Hepatocyte (in vitro differentiated cells): ENCODE data around the gene PPM1G. TPM values are rescaled to one million over a fixed set of nuclear protein-coding genes. Genes with fewer than 3 reads are reported as not detected.

ENCODE experiments used
- DNase-seq: peaks from one replicate; pipeline ENCODE4 v3.0.0-alpha.2; 2016; ENCODE audit warnings: low spot score
- H2AFZ ChIP-seq: fragments of 200-600 bp; sonication (generic); 2 replicates; pipeline ENCODE4 v1.6.0; 2016; ENCODE audit warnings: antibody characterized with exemption, mild to moderate bottlenecking
- H3K27ac ChIP-seq: fragments of 200-600 bp; sonication (generic); 2 replicates; pipeline ENCODE4 v1.5.1; 2016; ENCODE audit warnings: mild to moderate bottlenecking
- H3K27me3 ChIP-seq: fragments of 200-600 bp; sonication (generic); 2 replicates; pipeline ENCODE4 v1.6.1; 2016
- H3K36me3 ChIP-seq: fragments of 200-600 bp; sonication (generic); replicated peaks from 2 replicates; pipeline ENCODE4 v1.5.1; 2016; ENCODE audit warnings: low read depth; ENCODE audit not compliant: insufficient read depth
- H3K4me1 ChIP-seq: fragments of 200-600 bp; sonication (generic); 2 replicates; pipeline ENCODE4 v1.5.1; 2016; ENCODE audit warnings: mild to moderate bottlenecking, moderate library complexity; ENCODE audit not compliant: insufficient read depth
- H3K4me2 ChIP-seq: fragments of 200-600 bp; sonication (generic); 2 replicates; pipeline ENCODE4 v1.6.0; 2016
- H3K4me3 ChIP-seq: fragments of 200-600 bp; sonication (generic); 2 replicates; pipeline ENCODE4 v1.5.1; 2016; ENCODE audit warnings: mild to moderate bottlenecking
- H3K79me2 ChIP-seq: fragments of 200-600 bp; sonication (generic); 2 replicates; pipeline ENCODE4 v1.6.0; 2017; ENCODE audit warnings: mild to moderate bottlenecking
- H3K9me2 ChIP-seq: fragments of 200-600 bp; sonication (generic); replicated peaks from 2 replicates; pipeline ENCODE4 v1.6.0; 2017; ENCODE audit warnings: mild to moderate bottlenecking; ENCODE audit not compliant: insufficient read depth
- H3K9me3 ChIP-seq: fragments of 200-600 bp; sonication (generic); 2 replicates; pipeline ENCODE4 v1.5.1; 2016; ENCODE audit warnings: low read depth, mild to moderate bottlenecking
- H4K20me1 ChIP-seq: fragments of 200-600 bp; sonication (generic); 2 replicates; pipeline ENCODE4 v1.6.0; 2016; ENCODE audit warnings: mild to moderate bottlenecking; ENCODE audit not compliant: insufficient read depth, poor library complexity, severe bottlenecking
- CTCF ChIP-seq: fragments of 200-600 bp; sonication (generic); IDR thresholded peaks from 2 replicates; pipeline ENCODE4 v1.5.1; 2016; ENCODE audit warnings: antibody characterized with exemption, mild to moderate bottlenecking; ENCODE audit not compliant: poor library complexity
- EZH2 ChIP-seq: fragments of 200-600 bp; sonication (generic); IDR thresholded peaks from 2 replicates; pipeline ENCODE4 v1.6.1; 2016; ENCODE audit warnings: antibody characterized with exemption, mild to moderate bottlenecking, borderline replicate concordance
- EZH2phosphoT487 ChIP-seq: fragments of 200-600 bp; sonication (generic); IDR thresholded peaks from one replicate; pipeline ENCODE4 v1.6.1; 2018; ENCODE audit warnings: antibody characterized with exemption, mild to moderate bottlenecking, low read depth, moderate library complexity; ENCODE audit not compliant: unreplicated experiment, severe bottlenecking
- whole genome bisulfite sequencing: methylation state at CpG from one replicate; pipeline ENCODE4 v1.1.6; 2016; ENCODE audit warnings: low lambda C conversion rate; ENCODE audit errors: missing lambda C conversion rate; 5-methylcytosine and 5-hydroxymethylcytosine counted together
- polyA plus RNA-seq: library from polyadenylated mRNA; unstranded; fragments of >200 nt; fragmentation: Nextera tagmentation; extraction: Ambion mirVana; gene quantifications from 2 replicates; pipeline ENCODE4 v1.2.1, GENCODE V29; 2016
- total RNA-seq: library from RNA; depleted of rRNA; stranded (reverse); fragments of >200 nt; gene quantifications from 2 replicates; pipeline ENCODE4 v1.2.3, GENCODE V29; 2014

The PPM1G gene
- total and polyA plus RNA-seq, 2 experiments from 2014 or later = 60.6 to 65.7 TPM

- peaks cover 20% of the 10 kb centered on the region for H3K4me1 ChIP-seq
- H2AFZ ChIP-seq = no peak overlapping the region
- H3K4me3 ChIP-seq = no peak overlapping the region
- H3K9me3 ChIP-seq = no peaks in the 10 kb centered on the region
- H3K27me3 ChIP-seq = no peaks in the 10 kb centered on the region
- no peak for DNase-seq
- no peaks in the 10 kb centered on the region for H3K9me2 ChIP-seq
- 94% methylated on average over 10 of the region's 10 CpGs for WGBS
- TF ChIP-seq EZH2phosphoT487 (no peak), CTCF (no peak), EZH2 (no peak)
- H3K27ac ChIP-seq = peak overlapping the region; percentile 100
- H3K4me2 ChIP-seq = peak overlapping the region; percentile 76
- no peaks in the 10 kb centered on the region for H3K36me3 ChIP-seq
- H3K79me2 ChIP-seq = peaks cover 31% of the 10 kb centered on the region
- no peaks in the 10 kb centered on the region for H4K20me1 ChIP-seq
Observed at GRCh38 chr2:27381577-27382181, 27.7 kb downstream of the PPM1G start.

DNA sequence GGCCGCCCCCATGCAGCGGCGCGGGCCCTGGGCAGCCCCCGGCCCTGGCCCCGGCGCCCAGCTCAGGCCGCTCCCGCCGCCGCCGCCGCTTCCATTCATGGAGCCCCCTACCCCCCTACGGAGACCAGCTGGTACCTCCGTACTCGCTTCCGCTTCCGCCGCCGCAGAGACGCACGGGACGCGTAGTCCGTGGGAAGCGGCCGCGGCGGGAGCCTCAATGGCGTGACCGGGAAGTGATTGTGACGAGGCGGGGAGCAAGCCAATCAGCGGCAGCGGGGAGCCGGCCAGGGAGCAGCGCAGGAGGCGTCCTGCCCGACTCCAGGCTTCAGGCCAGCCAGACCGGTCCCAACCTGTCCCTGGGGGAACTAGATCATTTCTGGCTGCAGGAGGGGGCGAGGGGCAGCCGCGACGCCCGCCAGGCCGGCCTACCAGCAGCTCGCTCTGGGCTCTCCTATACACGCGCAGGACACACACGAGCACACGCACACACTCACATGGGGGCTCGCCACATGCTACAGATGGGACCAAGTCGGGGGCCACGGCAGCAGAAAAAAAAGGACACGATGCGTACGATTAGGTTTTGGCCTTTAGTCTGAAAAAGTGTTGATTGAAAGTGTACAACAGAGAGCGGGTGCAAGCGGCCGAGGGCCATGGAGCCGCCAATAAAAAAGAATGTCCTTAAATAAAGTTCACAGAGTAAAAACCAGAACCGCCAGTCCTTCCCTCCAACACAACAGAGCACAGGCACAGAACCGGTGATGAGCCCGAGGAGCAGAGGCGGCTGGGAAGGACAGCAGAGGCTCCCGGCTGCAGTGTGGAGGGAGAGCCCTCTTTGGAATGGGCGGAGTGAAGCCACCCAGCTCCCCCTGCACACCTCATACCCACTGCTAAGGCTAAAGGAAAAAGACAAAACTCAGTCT, 28.5 kb downstream of the PPM1G start, which contains the start of gene ZNF513:
Gene ZNF513 (minus strand): TSS at position 109 of the 920 bp plus-strand sequence. CDS start 208 bp downstream, outside the sequence.
- DNase-seq = peak; percentile 98
- no peaks in the 10 kb centered on the region for H4K20me1 ChIP-seq
- peak within 1 kb of the TSS; percentile 100 for H3K27ac ChIP-seq
- peaks cover 30% of the 10 kb centered on the region for H3K79me2 ChIP-seq
- 31% methylated on average over 54 of the region's 67 CpGs for WGBS
- H3K27me3 ChIP-seq = no peaks in the 10 kb centered on the region
- peak within 1 kb of the TSS; percentile 97 for H3K4me2 ChIP-seq
- peak within 1 kb of the TSS; percentile 71 for H3K4me3 ChIP-seq
- H2AFZ ChIP-seq = peak within 1 kb of the TSS; percentile 47
- TF ChIP-seq CTCF = no peak
- TF ChIP-seq EZH2phosphoT487 = no peak
- no peak for TF ChIP-seq EZH2
- H3K36me3 ChIP-seq = no peaks in the 10 kb centered on the region
- peaks cover 20% of the 10 kb centered on the region for H3K4me1 ChIP-seq
- no peaks in the 10 kb centered on the region for H3K9me2 ChIP-seq
- no peaks in the 10 kb centered on the region for H3K9me3 ChIP-seq

- Histone ChIP-seq H3K27ac (peak overlapping the region; percentile 100), H3K4me1 (peaks cover 20% of the 10 kb centered on the region), H3K36me3 (no peaks in the 10 kb centered on the region), H3K4me2 (peak overlapping the region; percentile 97), H4K20me1 (no peaks in the 10 kb centered on the region), H3K9me2 (no peaks in the 10 kb centered on the region), H2AFZ (peak overlapping the region; percentile 26), H3K79me2 (peaks cover 34% of the 10 kb centered on the region), H3K9me3 (no peaks in the 10 kb centered on the region), H3K27me3 (no peaks in the 10 kb centered on the region), H3K4me3 (peak overlapping the region; percentile 71)
- DNase-seq = peak; percentile 66
- 3% methylated on average over 23 of the region's 35 CpGs for WGBS
- TF ChIP-seq EZH2 (no peak), EZH2phosphoT487 (no peak), CTCF (no peak)
Observed at GRCh38 chr2:27379836-27380625, 29.4 kb downstream of the PPM1G start.
